Keratinocyte (primary cell): ENCODE measurements around the gene KPNA3. TPM values are rescaled to one million over a fixed set of nuclear protein-coding genes. Genes with fewer than 3 reads are reported as not detected.
A peak's percentile ranks its signal among the peaks of the same experiment; 100 is the strongest.

Experiments
- DNase-seq: peaks from one replicate; pipeline ENCODE4 v3.0.0-alpha.2; 2011; ENCODE audit warnings: low read depth, missing footprints, low spot score
- FAIRE-seq: peaks from 2 replicates; lab custom pipeline; 2011; peaks lifted over from hg19 to GRCh38; lab: Jason Lieb, UNC
- H2AFZ ChIP-seq: 2 replicates; pipeline ENCODE4 v1.6.0; 2012; ENCODE audit warnings: low read length, control low read depth, inconsistent platforms; ENCODE audit not compliant: control insufficient read depth
- H3K27ac ChIP-seq: 2 replicates; pipeline ENCODE4 v1.5.1; 2011; ENCODE audit warnings: low read length; ENCODE audit not compliant: control insufficient read depth, insufficient read depth
- H3K27me3 ChIP-seq: 3 replicates; pipeline ENCODE4 v1.6.0; 2011; ENCODE audit warnings: low read length; ENCODE audit not compliant: control insufficient read depth, insufficient read depth; ENCODE audit errors: extremely low read depth
- H3K36me3 ChIP-seq, 2 experiments: 2 replicates in 1 of 2; 3 replicates in 1 of 2; pipeline ENCODE4 v1.5.1; 2011; ENCODE audit warnings: low read length in 2 of 2, mild to moderate bottlenecking in 1 of 2; ENCODE audit not compliant: control insufficient read depth in 2 of 2, insufficient read depth in 2 of 2; ENCODE audit errors: extremely low read depth in 1 of 2
- H3K4me1 ChIP-seq: 3 replicates; pipeline ENCODE4 v1.5.1; 2011; ENCODE audit warnings: low read length; ENCODE audit not compliant: control insufficient read depth, insufficient read depth; ENCODE audit errors: extremely low read depth
- H3K4me2 ChIP-seq: 3 replicates; pipeline ENCODE4 v1.6.0; 2011; ENCODE audit warnings: low read depth, low read length; ENCODE audit not compliant: control insufficient read depth, insufficient read depth; ENCODE audit errors: extremely low read depth
- H3K4me3 ChIP-seq, 3 experiments: fragments of 200-600 bp in 1 of 3; sonication (generic) in 1 of 3; 2 replicates in 2 of 3; 3 replicates in 1 of 3; pipeline ENCODE4 v1.5.1; 2011 to 2016; ENCODE audit warnings: low read length in 3 of 3, mild to moderate bottlenecking in 3 of 3, control low read depth in 2 of 3, inconsistent platforms in 1 of 3, low read depth in 1 of 3, mixed read lengths in 1 of 3, mixed run types in 1 of 3, moderate library complexity in 1 of 3; ENCODE audit not compliant: control insufficient read depth in 2 of 3, insufficient read depth in 2 of 3; ENCODE audit errors: extremely low read depth in 1 of 3
- H3K79me2 ChIP-seq: 2 replicates; pipeline ENCODE4 v1.6.0; 2012; ENCODE audit warnings: low read length; ENCODE audit not compliant: control insufficient read depth, insufficient read depth
- H3K9ac ChIP-seq: 3 replicates; pipeline ENCODE4 v1.6.0; 2011; ENCODE audit warnings: low read length; ENCODE audit not compliant: control insufficient read depth, insufficient read depth; ENCODE audit errors: extremely low read depth
- H3K9me1 ChIP-seq: 3 replicates; pipeline ENCODE4 v1.6.0; 2011; ENCODE audit warnings: low read length; ENCODE audit not compliant: control insufficient read depth, insufficient read depth; ENCODE audit errors: extremely low read depth
- H3K9me3 ChIP-seq: 2 replicates; pipeline ENCODE4 v1.5.1; 2012; ENCODE audit warnings: low read depth, low read length; ENCODE audit not compliant: control insufficient read depth
- H4K20me1 ChIP-seq: 3 replicates; pipeline ENCODE4 v1.6.0; 2011; ENCODE audit warnings: low read length; ENCODE audit not compliant: control insufficient read depth, insufficient read depth; ENCODE audit errors: extremely low read depth
- EZH2 ChIP-seq: IDR thresholded peaks from one replicate; pipeline ENCODE4 v1.6.1; 2012; ENCODE audit warnings: inconsistent platforms, mild to moderate bottlenecking, low read length, moderate library complexity
- dilution Hi-C: fragments of 300-500 bp; cut with MboI; formaldehyde crosslinking; loops from one replicate; pipeline ENCODE4 v1.7.0; 2020; ENCODE audit warnings: low sequenced_read_pairs; ENCODE audit not compliant: extremely low pct_ligation_motif_present
- polyA plus RNA-seq, 5 experiments: library from polyadenylated mRNA; depleted of rRNA in 3 of 5; stranded (reverse) in 3 of 5; stranded (forward) in 1 of 5; unstranded in 1 of 5; fragments of >200 nt; gene quantifications; 1 replicate in 1 of 5; 2 replicates in 3 of 5; 3 replicates in 1 of 5; pipeline versions ENCODE4 v1.2.1 to v1.2.3, GENCODE V29; 2011 to 2012; ENCODE audit warnings: missing spikeins in 2 of 5, low read depth in 1 of 5, low replicate concordance in 1 of 5
- TF ChIP-seq, protein P1 (sequence below), 3 experiments: IDR thresholded peaks in 1 of 3; conservative IDR thresholded peaks in 1 of 3; optimal IDR thresholded peaks in 1 of 3; 2 replicates in 2 of 3; 3 replicates in 1 of 3; pipeline versions ENCODE3 to v1.5.1; 2011; ENCODE audit warnings: low read length in 3 of 3, mild to moderate bottlenecking in 3 of 3, moderate library complexity in 2 of 3, control low read depth in 1 of 3, inconsistent platforms in 1 of 3; ENCODE audit not compliant: insufficient read depth in 2 of 3; ENCODE audit errors: extremely low read depth in 1 of 3

The KPNA3 gene
- polyA plus RNA-seq, 1 donor (not counting 4 experiments of a cell fraction or from before 2014, with no cell fraction given), result 37.3 TPM

DNA sequence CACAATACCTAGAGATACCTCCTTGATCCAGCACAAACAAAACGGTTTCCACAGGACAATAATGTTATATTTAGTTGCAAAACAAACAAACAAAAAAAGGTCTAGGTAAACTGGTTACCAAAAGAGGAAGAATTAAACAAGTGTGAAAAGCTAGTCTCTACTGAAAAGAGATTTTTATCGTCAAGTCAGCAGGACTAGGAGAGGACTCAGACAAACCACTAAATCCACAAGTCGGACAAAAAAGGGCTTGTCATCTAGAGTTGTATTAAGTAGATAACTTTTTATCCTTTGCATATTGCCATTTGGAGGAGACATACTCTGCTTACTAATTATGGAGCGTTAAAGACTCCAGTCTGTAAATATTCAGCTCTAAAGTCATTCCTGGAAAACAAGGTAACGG, 9.9 kb upstream of the KPNA3 start:
- FAIRE-seq (no peak), DNase-seq (no peak)
- dilution Hi-C loops, result no loop called here
- no peak overlapping the region for H3K4me2 ChIP-seq
- H3K36me3 ChIP-seq, result no peaks in the 10 kb centered on the region
- H3K27me3 ChIP-seq, result no peaks in the 10 kb centered on the region
- no peaks in the 10 kb centered on the region for H3K9me1 ChIP-seq
- TF ChIP-seq EZH2, result no peak
- TF ChIP-seq, protein P1, sequence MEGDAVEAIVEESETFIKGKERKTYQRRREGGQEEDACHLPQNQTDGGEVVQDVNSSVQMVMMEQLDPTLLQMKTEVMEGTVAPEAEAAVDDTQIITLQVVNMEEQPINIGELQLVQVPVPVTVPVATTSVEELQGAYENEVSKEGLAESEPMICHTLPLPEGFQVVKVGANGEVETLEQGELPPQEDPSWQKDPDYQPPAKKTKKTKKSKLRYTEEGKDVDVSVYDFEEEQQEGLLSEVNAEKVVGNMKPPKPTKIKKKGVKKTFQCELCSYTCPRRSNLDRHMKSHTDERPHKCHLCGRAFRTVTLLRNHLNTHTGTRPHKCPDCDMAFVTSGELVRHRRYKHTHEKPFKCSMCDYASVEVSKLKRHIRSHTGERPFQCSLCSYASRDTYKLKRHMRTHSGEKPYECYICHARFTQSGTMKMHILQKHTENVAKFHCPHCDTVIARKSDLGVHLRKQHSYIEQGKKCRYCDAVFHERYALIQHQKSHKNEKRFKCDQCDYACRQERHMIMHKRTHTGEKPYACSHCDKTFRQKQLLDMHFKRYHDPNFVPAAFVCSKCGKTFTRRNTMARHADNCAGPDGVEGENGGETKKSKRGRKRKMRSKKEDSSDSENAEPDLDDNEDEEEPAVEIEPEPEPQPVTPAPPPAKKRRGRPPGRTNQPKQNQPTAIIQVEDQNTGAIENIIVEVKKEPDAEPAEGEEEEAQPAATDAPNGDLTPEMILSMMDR (optimal IDR thresholded peaks at IDR 0.05 in 1 of 3, IDR thresholded peaks at IDR 0.05 in 1 of 3, conservative IDR thresholded peaks at IDR 0.05 in 1 of 3; ENCODE audit: extremely low read depth in 1 of 3, insufficient read depth in 2 of 3, low read length in 3 of 3), result no peak
- no peak overlapping the region for H3K4me3 ChIP-seq
- no peak overlapping the region for H3K27ac ChIP-seq
- H3K4me1 ChIP-seq, result no peaks in the 10 kb centered on the region
- H2AFZ ChIP-seq, result no peak overlapping the region
- H4K20me1 ChIP-seq, result no peaks in the 10 kb centered on the region
- H3K9me3 ChIP-seq, result no peaks in the 10 kb centered on the region
- H3K9ac ChIP-seq, result no peak overlapping the region
- no peaks in the 10 kb centered on the region for H3K79me2 ChIP-seq

DNA sequence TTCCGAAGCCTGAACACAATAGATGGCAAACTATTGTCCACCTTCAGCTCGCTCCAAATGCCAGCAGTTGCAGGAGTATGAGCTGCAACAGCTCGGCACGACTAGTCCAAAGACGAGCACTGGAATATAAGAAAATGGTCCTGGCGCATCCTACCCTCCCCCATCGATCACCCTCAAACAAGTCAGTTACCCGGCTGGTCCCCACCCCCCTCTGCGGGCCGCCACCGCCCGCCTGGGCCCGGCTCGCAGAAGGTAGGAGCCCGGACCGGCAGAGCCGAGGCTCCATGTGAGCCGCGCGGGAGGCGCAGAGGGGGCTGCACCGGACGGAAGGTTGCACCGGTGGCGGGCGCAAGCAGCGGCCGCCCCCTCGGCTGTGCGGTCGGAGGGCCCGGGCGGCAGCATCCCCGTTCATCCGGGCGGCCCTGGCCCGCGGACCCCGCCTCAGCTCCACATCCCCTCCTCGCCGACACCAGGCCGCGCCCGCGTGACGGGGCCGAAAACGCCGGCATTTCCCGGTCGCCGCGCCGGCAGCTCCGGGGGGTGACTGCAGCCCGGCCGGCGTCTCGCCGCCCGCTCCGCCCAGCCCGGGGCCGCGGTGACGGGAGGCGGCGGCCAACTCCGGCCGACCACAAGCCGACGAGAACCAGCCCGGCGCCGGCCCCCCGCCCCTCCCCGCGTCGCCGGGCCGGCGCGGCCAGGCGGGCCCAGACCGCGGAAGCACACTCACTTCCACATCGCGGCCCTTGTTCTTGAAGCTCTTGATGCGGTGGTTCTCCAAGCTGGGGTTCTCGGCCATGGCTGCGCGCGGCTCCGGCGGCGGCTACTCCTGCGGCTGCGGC, 552 bp downstream of the KPNA3 start:
- H4K20me1 ChIP-seq, result peaks cover 10% of the 10 kb centered on the region
- no peaks in the 10 kb centered on the region for H3K27me3 ChIP-seq
- DNase-seq, result no peak
- no peaks in the 10 kb centered on the region for H3K9me1 ChIP-seq
- dilution Hi-C loops, result no loop called here
- H3K9ac ChIP-seq, result peak overlapping the region; percentile 91
- no peak for FAIRE-seq
- no peak for TF ChIP-seq EZH2
- TF ChIP-seq, protein P1 (optimal IDR thresholded peaks at IDR 0.05 in 1 of 3, IDR thresholded peaks at IDR 0.05 in 1 of 3, conservative IDR thresholded peaks at IDR 0.05 in 1 of 3; ENCODE audit: extremely low read depth in 1 of 3, insufficient read depth in 2 of 3, low read length in 3 of 3), result no peak
- H3K9me3 ChIP-seq, result no peaks in the 10 kb centered on the region
- H3K4me2 ChIP-seq, result peak overlapping the region; percentile 89
- peak overlapping the region; percentile 54 for H2AFZ ChIP-seq
- peak overlapping the region; percentile 68 to 78 (median 76) for H3K4me3 ChIP-seq
- H3K36me3 ChIP-seq, result peaks cover 0 to 6% of the 10 kb centered on the region in 2 experiments
- peak overlapping the region; percentile 57 for H3K27ac ChIP-seq
- H3K4me1 ChIP-seq, result peaks cover 12% of the 10 kb centered on the region
- peaks cover 49% of the 10 kb centered on the region for H3K79me2 ChIP-seq
